A673 (cell line): ENCODE measurements around the gene WNT2B.

Experiments
- EZH2 ChIP-seq: fragments of 200-600 bp; sonication (generic); IDR thresholded peaks from 2 replicates; pipeline ENCODE4 v1.6.1; 2017; ENCODE audit warnings: borderline replicate concordance, low read depth, mild to moderate bottlenecking, mixed read lengths, antibody characterized with exemption, low read length; ENCODE audit not compliant: poor library complexity, severe bottlenecking
- TF ChIP-seq, protein P1 (sequence below): fragments of 300-800, 200-600 bp; sonication (generic); conservative IDR thresholded peaks from 2 replicates; pipeline ENCODE4 v1.5.1; 2017; ENCODE audit warnings: low read depth, mild to moderate bottlenecking, antibody characterized with exemption, low read length, moderate library complexity, mixed read lengths

DNA sequence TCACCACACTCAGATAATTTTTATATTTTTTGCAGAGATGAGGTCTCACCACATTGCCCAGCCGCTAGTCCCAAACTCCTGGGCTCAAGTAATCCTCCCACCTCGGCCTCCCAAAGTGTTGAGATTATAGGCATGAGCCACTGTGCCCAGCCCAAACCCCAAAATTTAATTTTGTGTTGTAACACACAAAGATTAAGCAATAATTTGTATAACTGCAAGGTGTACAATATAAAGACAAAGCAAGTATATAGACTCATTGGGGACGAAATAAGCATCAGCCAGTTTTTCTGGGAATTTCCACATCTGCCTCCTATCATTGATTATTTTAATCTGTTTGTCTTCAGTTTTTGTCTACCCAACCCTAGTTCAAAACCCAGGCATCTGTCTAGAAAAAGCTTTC, 67.5 kb downstream of the WNT2B start:
- TF ChIP-seq, protein P1, sequence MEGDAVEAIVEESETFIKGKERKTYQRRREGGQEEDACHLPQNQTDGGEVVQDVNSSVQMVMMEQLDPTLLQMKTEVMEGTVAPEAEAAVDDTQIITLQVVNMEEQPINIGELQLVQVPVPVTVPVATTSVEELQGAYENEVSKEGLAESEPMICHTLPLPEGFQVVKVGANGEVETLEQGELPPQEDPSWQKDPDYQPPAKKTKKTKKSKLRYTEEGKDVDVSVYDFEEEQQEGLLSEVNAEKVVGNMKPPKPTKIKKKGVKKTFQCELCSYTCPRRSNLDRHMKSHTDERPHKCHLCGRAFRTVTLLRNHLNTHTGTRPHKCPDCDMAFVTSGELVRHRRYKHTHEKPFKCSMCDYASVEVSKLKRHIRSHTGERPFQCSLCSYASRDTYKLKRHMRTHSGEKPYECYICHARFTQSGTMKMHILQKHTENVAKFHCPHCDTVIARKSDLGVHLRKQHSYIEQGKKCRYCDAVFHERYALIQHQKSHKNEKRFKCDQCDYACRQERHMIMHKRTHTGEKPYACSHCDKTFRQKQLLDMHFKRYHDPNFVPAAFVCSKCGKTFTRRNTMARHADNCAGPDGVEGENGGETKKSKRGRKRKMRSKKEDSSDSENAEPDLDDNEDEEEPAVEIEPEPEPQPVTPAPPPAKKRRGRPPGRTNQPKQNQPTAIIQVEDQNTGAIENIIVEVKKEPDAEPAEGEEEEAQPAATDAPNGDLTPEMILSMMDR: no peak
- no peak for TF ChIP-seq EZH2
